Fibroblast of lung (primary cell): ENCODE results near the gene RAB1B. TPM values are rescaled to one million over a fixed set of nuclear protein-coding genes. Genes with fewer than 3 reads are reported as not detected.

Experiments used
- DNase-seq, 2 donors: peaks; one replicate each; pipeline versions ENCODE4 v3.0.0 to v3.0.0-alpha.2; 2010; ENCODE audit warnings: low read depth in 2 of 2
- H2AFZ ChIP-seq: 2 replicates; pipeline ENCODE4 v1.5.1; 2012; ENCODE audit warnings: low read length, control low read depth, inconsistent platforms
- H3K27ac ChIP-seq: 2 replicates; pipeline ENCODE4 v1.5.1; 2011; ENCODE audit warnings: low read length, control low read depth; ENCODE audit not compliant: insufficient read depth
- H3K27me3 ChIP-seq: 2 replicates; pipeline ENCODE4 v1.5.1; 2011; ENCODE audit warnings: mild to moderate bottlenecking, low read length; ENCODE audit not compliant: control insufficient read depth, insufficient read depth
- H3K36me3 ChIP-seq: 2 replicates; pipeline ENCODE4 v1.5.1; 2011; ENCODE audit warnings: low read length; ENCODE audit not compliant: control insufficient read depth, insufficient read depth
- H3K4me1 ChIP-seq: 2 replicates; pipeline ENCODE4 v1.5.1; 2011; ENCODE audit warnings: low read length; ENCODE audit not compliant: control insufficient read depth, insufficient read depth; ENCODE audit errors: extremely low read depth
- H3K4me2 ChIP-seq: 2 replicates; pipeline ENCODE4 v1.5.1; 2011; ENCODE audit warnings: low read length, control low read depth; ENCODE audit not compliant: insufficient read depth; ENCODE audit errors: extremely low read depth
- H3K4me3 ChIP-seq, 4 experiments: fragments of 200-600 bp in 1 of 4; sonication (generic) in 1 of 4; replicated peaks in 1 of 4; 2 replicates each; pipeline ENCODE4 v1.5.1; 2011 to 2016; ENCODE audit warnings: low read length in 4 of 4, low read depth in 3 of 4, mild to moderate bottlenecking in 3 of 4, control low read depth in 2 of 4, inconsistent platforms in 1 of 4, mixed read lengths in 1 of 4; ENCODE audit not compliant: insufficient read depth in 1 of 4; ENCODE audit errors: control extremely low read depth in 1 of 4
- H3K79me2 ChIP-seq: 2 replicates; pipeline ENCODE4 v1.5.1; 2012; ENCODE audit warnings: mild to moderate bottlenecking, low read length, inconsistent platforms; ENCODE audit not compliant: control insufficient read depth, insufficient read depth
- H3K9ac ChIP-seq: 2 replicates; pipeline ENCODE4 v1.5.1; 2011; ENCODE audit warnings: mild to moderate bottlenecking, low read length, control low read depth; ENCODE audit not compliant: insufficient read depth
- H3K9me3 ChIP-seq: 2 replicates; pipeline ENCODE4 v1.5.1; 2012; ENCODE audit warnings: low read depth, low read length; ENCODE audit not compliant: control insufficient read depth, insufficient read depth
- H4K20me1 ChIP-seq: 2 replicates; pipeline ENCODE4 v1.5.1; 2011; ENCODE audit warnings: low read length; ENCODE audit not compliant: control insufficient read depth, insufficient read depth; ENCODE audit errors: extremely low read depth
- EZH2 ChIP-seq: IDR thresholded peaks from 2 replicates; pipeline ENCODE4 v1.5.1; 2012; ENCODE audit warnings: low read length, control low read depth, mild to moderate bottlenecking; ENCODE audit errors: missing control alignments
- polyA plus RNA-seq, 2 donors: library from polyadenylated mRNA; depleted of rRNA in 1 of 2; stranded (reverse) in 1 of 2; unstranded in 1 of 2; fragments of >200 nt; gene quantifications; 2 replicates each; pipeline ENCODE4 v1.2.1, GENCODE V29; 2011 to 2012; ENCODE audit warnings: missing spikeins in 1 of 2
- total RNA-seq: library from RNA; depleted of rRNA; stranded (reverse); fragments of >200 nt; gene quantifications from 2 replicates; pipeline ENCODE4 v1.2.1, GENCODE V29; 2014
- TF ChIP-seq, protein P1 (sequence below), 2 donors: IDR thresholded peaks in 1 of 2; conservative IDR thresholded peaks in 1 of 2; 1 replicate in 1 of 2; 2 replicates in 1 of 2; pipeline ENCODE4 v1.5.1; 2011 to 2012; ENCODE audit warnings: low read length in 2 of 2, control low read depth in 1 of 2, inconsistent platforms in 1 of 2, low read depth in 1 of 2, mild to moderate bottlenecking in 1 of 2

RAB1B gene
- total and polyA plus RNA-seq, 2 donors (not counting 1 experiment from before 2014, with no cell fraction given) = 63.6 to 140 TPM

DNA sequence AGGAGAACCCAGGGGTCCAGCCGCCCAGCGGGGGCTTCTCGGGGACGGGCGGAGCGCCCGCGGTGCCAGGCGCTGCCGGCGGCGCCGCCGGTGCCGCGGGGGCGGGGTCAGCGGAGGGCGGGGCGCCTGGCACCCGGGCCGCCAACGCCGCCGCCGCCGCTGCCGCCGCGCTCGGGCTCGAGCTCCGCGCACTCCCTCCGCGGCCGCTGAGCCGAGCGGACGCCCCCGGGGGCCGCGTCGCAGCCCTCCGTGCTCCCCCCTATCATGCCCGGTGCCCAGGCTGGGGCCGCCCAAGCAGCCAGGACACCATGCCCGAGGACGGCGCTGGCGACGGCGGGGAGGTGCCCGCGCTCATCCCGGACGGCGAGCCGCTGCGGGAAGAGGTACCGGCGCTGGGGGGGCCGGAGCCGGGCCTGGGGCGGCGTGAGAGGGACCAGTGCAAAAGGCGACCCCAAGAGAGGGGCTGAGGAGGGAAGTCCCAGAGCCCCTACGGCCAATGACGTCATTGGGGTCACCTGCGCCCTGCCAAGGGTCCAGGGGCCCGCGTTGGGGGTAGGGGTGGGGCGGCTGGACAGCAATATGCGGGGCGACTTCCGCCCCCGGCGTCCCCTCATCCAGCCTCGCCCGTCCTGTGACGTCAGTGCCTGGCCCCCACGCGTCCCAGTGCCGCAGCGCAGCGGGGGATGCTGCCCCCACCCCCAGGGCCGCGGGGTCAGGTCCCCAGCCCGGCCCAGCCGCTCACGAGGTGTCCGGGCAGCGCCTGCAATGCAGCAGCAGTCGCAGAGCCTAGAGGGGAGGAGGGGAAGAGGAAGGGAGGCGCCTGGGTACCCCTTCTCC is 23.5 kb downstream of the RAB1B start, which contains the start of gene TMEM151A:
TMEM151A (plus strand) TSS at position 189 of the 837 bp plus-strand sequence; CDS start at position 309, 120 bp downstream.
- peaks cover 8% of the 10 kb centered on the region for H3K4me1 ChIP-seq
- peak within 1 kb of the TSS; percentile 59 for H3K4me2 ChIP-seq
- H3K9ac ChIP-seq = no peak within 1 kb of the TSS
- peaks cover 24% of the 10 kb centered on the region for H3K27me3 ChIP-seq
- no peak within 1 kb of the TSS for H2AFZ ChIP-seq
- H3K27ac ChIP-seq = no peak within 1 kb of the TSS
- TF ChIP-seq EZH2 = no peak
- TF ChIP-seq, protein P1, sequence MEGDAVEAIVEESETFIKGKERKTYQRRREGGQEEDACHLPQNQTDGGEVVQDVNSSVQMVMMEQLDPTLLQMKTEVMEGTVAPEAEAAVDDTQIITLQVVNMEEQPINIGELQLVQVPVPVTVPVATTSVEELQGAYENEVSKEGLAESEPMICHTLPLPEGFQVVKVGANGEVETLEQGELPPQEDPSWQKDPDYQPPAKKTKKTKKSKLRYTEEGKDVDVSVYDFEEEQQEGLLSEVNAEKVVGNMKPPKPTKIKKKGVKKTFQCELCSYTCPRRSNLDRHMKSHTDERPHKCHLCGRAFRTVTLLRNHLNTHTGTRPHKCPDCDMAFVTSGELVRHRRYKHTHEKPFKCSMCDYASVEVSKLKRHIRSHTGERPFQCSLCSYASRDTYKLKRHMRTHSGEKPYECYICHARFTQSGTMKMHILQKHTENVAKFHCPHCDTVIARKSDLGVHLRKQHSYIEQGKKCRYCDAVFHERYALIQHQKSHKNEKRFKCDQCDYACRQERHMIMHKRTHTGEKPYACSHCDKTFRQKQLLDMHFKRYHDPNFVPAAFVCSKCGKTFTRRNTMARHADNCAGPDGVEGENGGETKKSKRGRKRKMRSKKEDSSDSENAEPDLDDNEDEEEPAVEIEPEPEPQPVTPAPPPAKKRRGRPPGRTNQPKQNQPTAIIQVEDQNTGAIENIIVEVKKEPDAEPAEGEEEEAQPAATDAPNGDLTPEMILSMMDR (conservative IDR thresholded peaks at IDR 0.05 in 1 of 2, IDR thresholded peaks at IDR 0.05 in 1 of 2; ENCODE audit: low read depth in 1 of 2, low read length in 2 of 2) = no peak
- H3K79me2 ChIP-seq = peaks cover 16% of the 10 kb centered on the region
- peak within 1 kb of the TSS in 1 of 4 experiments; percentile 22 for H3K4me3 ChIP-seq
- no peaks in the 10 kb centered on the region for H4K20me1 ChIP-seq
- no peaks in the 10 kb centered on the region for H3K36me3 ChIP-seq
- DNase-seq = no peak
- H3K9me3 ChIP-seq = no peaks in the 10 kb centered on the region

DNA sequence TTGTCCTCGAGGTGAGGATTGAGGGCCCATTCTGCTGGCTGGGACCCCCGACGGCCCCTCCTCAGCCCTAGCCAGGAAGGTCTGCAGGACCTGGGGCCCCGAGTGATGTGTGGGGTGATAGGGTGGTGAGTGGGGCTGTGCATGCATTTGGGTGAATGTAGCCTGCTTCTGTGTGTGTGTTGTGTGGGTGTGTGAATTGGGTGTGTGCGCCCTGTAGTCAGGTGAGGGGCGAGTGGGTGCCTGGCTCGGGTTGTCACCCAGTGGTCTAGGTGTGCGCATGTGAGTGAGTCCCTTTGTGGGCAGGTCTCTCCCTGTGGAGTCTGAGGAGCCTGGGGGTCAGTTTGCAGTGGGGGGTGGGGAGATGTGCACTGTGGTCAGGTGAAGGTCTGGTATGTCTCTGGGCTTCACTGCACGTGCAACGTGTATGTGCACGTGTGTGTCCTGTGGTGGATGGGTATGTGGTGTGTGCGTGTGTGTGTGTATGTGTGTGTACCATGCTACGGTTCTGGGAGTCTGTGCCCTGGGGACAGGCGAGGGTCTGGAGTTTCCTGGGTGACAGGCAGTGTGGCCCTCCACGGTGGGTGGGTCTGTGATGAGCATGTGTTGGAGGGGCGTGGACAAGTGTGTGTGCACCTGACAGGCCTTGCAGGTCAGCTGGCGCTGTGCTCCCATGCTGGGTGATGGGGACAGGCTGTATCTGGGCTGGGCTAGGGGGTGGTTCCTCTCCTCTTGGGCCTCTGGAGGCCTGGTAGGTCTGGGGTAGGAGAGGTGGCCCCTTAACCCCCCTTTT is 24.3 kb downstream of the RAB1B start:
- TF ChIP-seq EZH2 = peak; percentile 58
- TF ChIP-seq, protein P1 (conservative IDR thresholded peaks at IDR 0.05 in 1 of 2, IDR thresholded peaks at IDR 0.05 in 1 of 2; ENCODE audit: low read depth in 1 of 2, low read length in 2 of 2) = no peak
- no peaks in the 10 kb centered on the region for H3K9me3 ChIP-seq

DNA sequence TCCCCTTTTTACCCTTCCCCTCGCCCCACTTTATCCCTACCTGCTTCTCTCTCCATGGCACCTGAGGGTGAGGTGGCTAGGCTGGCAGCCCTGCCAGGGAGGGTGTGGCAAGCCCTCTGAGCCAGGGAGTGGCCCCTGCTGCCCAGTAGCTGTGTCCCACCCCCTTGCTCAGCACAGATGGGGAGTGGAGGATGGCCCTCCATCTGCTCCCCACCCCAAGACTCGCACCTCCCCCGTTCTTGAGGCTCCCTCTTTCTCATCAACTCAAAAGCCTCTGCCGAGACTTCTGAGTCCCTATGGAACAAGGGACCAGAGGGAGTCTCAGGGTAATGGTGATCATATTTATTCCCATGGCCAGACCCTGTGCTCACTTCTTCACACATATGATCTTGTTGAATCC is 24.9 kb downstream of the RAB1B start:
- no peak overlapping the region for H3K4me2 ChIP-seq
- H3K9me3 ChIP-seq = no peaks in the 10 kb centered on the region
- H3K79me2 ChIP-seq = peaks cover 3% of the 10 kb centered on the region
- no peak overlapping the region for H3K9ac ChIP-seq
- H3K36me3 ChIP-seq = no peaks in the 10 kb centered on the region
- H3K27ac ChIP-seq = no peak overlapping the region
- H3K4me3 ChIP-seq = no peak overlapping the region
- peaks cover 4% of the 10 kb centered on the region for H3K4me1 ChIP-seq
- H3K27me3 ChIP-seq = peaks cover 34% of the 10 kb centered on the region
- H2AFZ ChIP-seq = no peak overlapping the region
- peak; percentile 3 for TF ChIP-seq EZH2
- TF ChIP-seq, protein P1 (conservative IDR thresholded peaks at IDR 0.05 in 1 of 2, IDR thresholded peaks at IDR 0.05 in 1 of 2; ENCODE audit: low read depth in 1 of 2, low read length in 2 of 2) = no peak
- DNase-seq = no peak
- no peaks in the 10 kb centered on the region for H4K20me1 ChIP-seq

More for the DNA sequence above, 24.3 kb downstream of the RAB1B start:
- Histone ChIP-seq H2AFZ (no peak overlapping the region), H3K27me3 (peaks cover 32% of the 10 kb centered on the region), H3K4me3 (no peak overlapping the region), H3K4me1 (peaks cover 6% of the 10 kb centered on the region), H3K79me2 (peaks cover 9% of the 10 kb centered on the region), H4K20me1 (no peaks in the 10 kb centered on the region), H3K27ac (no peak overlapping the region), H3K4me2 (no peak overlapping the region), H3K9ac (no peak overlapping the region), H3K36me3 (no peaks in the 10 kb centered on the region)
- no peak for DNase-seq
